Endometrial microvascular endothelial cells (primary cell): Measurements from ENCODE around the gene ZNF503. TPM values are rescaled to one million over a fixed set of nuclear protein-coding genes. Genes with fewer than 3 reads are reported as not detected.

ENCODE experiments used
- in situ Hi-C: cut with HindIII; loops from 2 replicates; pipeline ENCODE4 v1.10.0; 2017; ENCODE audit warnings: low sequenced_read_pairs, low pct_unique_long_range_greater_than_20kb; ENCODE audit errors: inconsistent ontology term
- total RNA-seq: library from RNA; depleted of rRNA; stranded (reverse); fragments of >200 nt; gene quantifications from one replicate; pipeline ENCODE4 v1.2.3, GENCODE V29; 2015; ENCODE audit errors: inconsistent ontology term

Gene ZNF503
- total RNA-seq, 1 donor from 2014 or later, result 4.9 TPM

DNA sequence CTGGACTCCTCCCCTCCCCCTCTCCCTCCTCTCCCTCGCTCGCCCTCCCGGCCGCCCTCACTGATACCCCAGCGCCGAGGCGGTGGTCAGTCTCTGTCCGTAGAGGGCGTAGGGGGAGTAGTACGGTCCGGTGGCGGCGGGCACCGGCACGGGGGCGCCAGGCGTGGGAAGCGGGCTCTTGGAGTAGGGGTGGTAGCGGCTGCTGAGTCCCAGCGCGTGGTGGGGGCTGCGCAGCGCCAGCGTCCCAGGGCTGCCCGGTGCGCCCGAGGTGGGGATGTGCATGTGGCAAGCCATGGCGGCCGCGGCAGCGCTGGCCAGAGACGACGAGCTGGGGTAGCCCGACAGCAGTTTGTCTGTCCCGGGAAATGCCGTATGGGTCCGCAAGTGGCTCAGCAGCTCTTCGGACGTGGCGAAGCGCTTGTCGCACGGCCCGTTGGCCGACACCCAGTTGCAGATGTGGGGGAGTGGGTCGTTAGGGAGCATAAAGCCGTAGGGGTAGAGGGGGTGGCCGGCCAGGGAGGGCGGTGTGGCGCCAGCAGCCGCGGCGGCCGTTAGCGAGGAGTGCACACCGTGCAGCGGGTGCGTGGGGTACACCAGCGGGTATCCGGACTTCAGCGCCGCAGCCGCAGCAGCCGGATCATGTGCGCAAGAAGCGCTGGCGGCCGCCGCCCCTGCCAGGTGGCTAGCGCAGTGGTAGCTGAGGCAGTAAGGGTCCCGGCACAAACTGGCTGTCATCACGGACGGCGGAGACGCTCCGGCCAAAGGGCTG lies 2.7 kb downstream of the ZNF503 start:
- in situ Hi-C loops, result no loop called here

DNA sequence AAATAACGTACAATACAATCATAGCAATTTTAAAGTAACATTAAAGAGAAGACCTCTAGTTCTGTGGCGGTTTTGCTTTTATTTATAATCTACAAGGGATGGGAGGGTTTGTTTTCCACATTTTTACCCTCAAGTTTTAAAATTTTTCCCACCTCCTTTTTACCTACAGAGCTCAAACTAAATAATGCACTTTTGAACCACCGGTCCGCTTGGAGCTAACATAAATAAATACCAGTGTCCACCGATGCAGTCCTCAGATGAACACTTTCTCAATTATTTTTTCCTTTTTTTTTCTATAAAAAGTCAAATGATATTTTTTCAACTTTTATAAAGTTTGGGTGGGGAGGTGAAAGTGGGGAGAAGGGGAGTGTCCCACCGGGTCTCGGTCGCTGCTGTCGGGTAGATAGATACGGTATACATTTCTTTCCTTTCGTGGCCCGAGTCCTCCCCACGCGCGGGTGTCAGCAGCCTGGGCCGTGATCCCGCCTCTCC lies 3.3 kb downstream of the ZNF503 start:
- in situ Hi-C loops, result no loop called here

DNA sequence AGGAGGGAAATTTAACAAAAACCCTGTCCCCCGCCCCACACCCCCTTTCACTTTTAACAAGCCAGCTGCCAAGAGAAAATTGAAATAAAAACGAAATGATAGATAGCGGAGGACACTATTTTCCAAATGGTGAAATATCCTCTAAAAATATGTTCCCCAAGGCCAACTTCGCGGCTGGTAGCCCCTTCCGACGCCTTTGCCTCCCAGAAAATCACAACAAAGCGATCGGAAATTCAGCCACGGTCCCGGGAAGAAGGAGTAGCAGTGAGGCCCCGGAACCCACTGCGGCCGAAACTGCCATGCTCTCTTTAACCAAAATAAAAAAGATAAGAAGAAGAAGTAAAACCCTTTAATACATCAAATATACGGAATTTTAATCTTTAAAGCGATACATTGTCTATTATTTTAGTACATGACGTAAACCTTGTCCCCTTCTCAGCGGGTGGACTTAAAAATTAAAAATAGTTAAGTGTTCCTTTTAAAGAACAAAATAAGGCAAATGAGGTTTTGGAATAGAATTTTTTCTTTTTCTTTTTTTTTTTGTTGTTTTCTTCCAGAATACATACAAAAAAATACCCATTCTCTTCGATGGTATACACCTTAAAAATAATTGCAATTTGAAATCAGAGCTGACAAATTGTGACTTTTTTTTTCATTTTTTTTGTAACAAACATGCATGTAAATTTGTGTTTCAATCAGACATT lies 3.9 kb downstream of the ZNF503 start:
- in situ Hi-C loops, result no loop called here

DNA sequence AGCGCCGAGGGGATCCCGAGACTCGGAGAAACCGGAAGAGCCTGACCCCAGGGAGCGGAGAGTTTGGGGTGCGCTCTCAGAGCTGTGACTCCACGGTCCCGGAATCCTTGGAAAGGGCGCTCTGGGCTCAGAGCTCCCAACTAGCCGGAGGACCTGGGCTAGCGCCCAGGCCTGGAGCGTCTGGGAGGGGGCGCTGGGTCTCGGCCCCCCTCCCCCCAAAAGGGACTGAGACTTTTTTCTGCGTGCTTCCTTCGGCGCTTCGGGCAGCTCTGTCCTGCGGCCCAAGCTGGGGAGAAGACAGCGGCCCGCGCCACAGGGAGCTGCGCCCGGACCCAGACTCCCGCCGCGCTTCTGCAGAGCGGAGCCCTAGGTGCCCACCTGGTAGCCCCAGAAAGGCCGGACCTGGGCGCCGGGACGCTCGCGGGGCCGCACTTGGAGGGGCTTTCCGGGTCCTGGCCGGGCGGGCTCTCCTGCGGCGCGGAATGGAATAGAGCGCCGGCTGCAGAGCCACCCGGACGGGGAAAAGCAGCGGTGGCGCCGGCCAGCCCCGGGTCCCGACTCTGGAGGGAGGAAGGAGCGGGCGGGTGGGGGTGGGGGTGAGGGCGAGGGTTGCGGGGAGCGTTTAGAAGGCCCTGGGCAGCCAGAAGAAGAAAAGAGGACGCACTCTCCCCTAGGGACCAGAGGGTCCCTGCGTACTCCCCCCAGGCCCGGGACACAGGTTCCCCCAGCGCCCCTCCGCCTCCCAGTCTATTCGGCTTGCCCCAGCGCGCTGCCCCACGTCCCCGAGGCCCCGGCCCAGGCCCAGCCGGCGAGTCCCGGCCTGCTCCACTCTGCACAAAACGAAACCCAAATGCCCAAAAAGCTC lies 4.7 kb downstream of the ZNF503 start:
- in situ Hi-C loops, result no loop called here

DNA sequence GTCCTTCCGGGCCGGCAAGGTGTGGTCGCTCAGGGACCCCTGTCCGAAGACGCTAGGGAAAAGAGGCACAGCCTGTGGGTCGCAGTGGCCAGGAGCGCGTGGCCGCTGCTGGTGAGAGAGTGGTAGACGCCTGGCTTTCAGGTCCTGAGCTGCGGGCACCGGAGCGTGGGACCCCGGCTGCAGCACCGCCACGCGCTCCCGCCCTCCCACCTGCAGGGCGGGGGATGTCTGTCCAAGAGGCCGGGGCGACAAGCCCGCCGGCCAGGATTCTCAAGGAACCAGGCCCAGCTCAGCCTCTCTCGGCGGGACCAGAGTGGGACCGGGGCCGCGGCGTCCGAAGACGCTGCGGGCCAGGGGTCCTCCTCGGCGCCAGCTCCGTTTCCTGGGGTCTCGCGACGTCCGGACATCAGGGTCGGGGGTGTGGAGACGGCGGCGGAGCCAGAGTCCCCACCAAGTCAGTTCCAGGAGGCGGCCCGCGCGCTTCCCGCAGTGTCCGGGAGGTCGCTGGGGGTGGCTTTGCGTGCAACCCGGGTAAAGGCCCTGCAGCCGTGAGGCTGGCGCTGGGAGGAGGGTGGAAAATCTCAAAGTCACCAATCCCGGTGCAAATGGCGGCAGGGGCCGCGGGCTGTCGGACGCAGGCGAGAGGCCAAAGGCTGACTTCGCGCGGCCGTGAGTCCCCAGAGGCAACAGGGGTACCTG lies 5.5 kb downstream of the ZNF503 start:
- in situ Hi-C loops, result no loop called here

DNA sequence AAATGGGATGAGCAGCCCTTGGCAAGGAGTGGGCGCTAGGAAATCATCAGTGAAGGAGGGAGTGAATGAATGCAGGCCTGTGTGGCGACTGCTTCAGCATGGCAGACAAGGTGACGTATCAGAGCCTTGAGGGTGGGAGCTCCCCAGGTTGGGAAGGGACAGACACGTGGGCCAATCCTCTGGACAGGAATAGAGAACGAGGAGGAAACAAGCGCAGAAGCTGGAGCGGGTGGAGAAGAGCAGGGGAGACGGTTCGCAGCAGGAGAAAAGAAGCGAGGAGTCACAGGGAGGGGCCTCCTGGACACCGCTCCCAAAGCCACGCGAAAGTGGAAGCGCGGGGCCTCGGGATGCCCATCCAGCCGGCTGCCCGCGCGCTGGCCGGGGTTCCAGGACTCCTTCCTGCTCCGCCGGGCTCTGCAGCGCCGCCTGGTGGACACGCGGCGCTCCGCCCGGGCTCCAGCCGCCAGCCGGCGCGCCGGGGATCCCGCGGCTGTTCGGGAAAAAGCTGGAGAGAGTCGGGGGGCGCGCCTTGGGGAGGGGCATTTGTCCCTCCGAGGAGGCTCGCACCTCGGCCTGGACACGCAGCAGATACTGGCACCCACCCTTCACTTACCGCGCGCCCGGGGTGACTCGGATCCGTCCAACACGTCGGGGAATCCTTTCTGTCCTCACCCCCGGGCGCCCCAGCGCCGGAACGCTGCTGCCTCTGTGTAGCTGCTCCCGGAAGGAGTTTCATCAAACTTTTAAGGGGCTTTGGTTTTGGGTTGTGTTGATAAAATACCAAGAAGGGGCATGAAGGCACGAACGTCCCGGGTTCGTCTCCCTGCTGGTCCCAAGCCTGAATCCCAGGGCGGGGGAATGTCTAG lies 6.3 kb downstream of the ZNF503 start:
- in situ Hi-C loops, result no loop called here

DNA sequence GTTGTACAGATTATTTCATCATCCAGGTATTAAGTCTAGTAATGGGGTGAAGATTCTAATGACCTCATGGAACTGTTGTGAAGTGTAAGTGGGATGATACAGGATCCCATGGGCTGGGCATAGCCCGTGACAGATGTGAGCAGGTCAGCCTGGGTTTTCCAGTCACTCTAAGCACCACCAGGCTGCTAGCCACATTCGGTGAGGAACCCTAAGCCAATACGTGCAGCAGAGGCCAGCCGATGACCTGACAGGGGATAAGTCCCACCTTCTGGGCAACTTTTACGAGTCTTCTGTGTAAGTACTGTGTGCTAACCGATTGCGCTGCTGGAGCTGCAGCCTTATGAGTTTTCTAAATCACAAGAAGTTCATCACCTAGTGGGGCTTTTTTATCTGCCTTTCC lies 7.3 kb downstream of the ZNF503 start:
- in situ Hi-C loops, result no loop called here

DNA sequence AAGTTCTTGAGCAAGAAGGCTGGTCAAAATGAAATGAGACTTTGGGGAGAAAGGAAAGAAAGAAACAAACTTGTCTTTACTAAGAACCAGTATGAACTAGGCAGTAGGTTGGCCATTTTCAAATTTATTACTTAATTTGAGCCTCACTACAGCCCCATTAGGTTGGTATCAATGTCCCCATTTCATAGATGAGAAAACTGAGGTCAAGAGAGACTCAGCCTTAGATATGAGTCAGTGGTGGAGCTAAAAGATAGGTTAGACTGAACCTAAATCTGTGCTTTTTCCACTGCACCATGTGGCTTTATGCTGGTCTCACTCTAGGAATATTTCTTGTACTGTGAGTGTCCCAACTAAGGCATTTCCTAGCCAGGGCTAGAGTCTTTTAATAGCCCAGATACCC lies 8.8 kb downstream of the ZNF503 start:
- in situ Hi-C loops, result no loop called here

DNA sequence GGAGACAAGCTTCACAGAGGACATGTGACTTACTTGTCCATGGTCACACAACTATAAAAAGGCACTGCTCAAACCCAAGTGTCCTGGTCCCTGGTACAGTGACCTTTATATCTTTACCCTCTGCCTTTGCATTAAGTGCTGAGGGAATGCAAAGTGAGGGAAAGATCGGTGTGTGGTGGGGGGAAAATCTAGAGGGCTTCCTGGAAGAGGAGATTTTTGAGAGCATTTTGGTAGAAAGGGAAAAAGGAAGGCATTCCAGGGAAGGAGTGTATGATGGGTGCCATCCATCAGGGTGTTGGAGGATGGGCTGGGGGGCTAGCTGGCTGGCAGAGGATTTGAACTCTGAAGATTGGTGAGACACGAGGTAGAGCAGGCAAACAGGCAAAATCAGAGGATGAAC lies 9.3 kb downstream of the ZNF503 start:
- in situ Hi-C loops, result no loop called here

DNA sequence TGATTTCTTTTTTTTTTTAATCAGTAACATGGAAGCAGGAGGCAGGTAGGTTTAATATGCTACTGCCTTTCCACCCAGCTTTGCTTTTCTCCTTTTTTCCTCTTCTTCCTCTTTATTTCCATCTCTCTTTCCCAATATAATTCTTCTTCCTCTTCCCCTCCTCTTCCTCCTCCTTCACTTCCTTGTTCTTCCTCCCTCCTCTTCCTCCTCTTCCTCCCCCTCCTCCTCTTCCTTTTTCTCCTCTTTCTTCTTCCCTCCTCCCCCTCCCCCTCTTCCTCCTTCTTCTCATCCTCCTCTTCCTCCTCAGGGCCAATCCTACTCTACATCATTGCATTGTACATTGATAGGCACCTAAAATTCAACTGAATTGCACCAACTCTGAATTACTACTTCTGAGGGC lies 11.4 kb downstream of the ZNF503 start:
- in situ Hi-C loops, result no loop called here

DNA sequence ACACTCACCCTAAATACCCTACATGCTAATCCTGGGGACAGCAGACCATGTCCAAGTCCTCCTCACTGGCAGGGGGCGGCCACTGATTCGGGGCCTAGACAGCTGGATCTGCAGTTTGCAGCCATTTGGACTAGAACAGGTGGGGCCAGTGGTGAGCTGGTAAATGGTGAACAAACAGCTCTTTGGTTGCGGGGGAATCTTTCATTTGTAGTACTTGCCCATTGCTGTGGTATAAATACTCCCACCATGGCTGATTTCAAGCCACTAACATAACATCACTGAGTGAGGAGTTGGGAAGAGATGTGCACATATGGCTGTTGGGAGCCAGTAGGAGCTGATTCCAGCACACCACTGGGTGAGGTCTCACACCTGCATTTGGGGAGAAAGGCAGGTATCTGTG lies 13.5 kb downstream of the ZNF503 start:
- in situ Hi-C loops, result no loop called here

DNA sequence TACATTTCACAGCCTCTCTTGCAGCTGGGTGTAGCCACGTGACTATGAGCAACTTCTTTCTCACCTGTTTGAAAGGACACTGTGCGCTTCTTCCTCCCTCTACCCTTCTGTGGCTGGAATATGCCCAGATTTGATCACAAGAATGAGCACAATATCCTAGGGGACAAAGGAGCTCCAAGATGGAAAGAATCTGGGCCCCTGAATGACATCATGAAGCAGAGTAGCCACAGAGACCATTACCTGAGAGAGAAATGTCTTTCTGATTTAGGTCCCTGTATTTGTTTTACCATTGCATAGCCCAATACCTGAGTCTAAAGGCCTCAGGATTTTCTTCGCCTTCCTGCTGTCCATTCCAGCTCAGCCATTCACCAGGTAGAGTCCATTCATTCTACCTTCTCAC lies 15.4 kb downstream of the ZNF503 start:
- in situ Hi-C loops, result no loop called here

DNA sequence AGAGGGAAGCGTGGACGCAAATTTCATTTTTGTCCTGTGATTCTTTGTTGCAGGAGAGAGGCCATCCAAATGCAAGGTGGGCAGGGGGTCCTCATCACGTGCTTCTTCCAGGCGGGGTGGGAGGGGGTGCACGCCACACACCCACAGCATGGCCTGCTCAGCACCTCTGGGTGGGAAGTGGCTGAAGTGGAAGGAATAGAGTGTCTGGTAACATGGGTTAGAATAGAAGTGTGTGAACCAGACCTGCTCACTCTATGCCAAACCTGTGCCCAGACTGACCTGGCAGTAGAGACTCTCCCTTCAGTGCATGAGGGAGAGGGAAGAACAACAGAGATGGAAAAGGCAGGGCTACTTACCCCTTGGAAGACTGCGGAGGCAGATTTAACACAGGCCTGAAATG lies 21.7 kb downstream of the ZNF503 start:
- in situ Hi-C loops, result no loop called here

DNA sequence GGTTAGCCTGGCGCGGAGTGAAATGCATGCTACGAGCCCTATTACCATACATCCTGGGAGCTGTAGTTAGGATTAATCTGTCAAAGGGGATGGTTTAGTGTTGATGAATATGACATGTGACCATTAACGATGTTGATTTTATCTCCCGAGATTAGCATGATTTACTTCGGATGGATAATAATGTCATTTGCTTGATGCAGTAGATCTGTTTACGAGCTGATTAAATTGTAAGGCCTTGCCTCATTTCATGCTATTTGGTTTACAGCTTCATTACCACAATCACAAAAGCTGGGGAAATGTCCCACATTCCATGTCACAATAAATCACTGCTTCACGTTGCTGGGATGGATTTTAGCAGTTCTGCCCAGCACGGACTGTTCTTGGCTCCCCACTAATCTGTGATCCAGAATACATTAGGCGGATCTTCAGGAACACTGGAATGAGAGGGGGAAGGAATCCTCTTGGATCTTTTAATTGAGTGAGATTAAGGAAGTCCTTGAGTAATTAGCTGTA lies 22.3 kb downstream of the ZNF503 start:
- in situ Hi-C loops, result no loop called here

DNA sequence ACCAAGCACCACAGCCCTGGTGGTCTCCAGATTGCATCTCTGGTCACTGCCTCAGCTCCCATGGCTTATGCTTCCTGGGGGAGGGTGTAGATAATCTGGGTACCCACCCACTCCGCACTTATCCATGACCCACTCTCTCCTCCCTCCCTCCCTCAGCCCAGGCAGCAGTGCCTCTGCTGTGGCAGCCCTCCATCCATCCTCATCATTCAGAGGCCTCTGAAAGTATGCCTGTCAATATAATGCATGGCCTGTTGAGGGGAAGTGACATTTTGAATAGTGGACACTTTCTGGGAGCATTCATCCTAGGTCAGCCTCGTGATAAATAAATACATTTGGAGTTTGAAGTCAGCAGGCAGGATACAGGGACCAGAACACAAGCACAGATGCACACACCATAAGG lies 23.2 kb downstream of the ZNF503 start:
- in situ Hi-C loops, result no loop called here

DNA sequence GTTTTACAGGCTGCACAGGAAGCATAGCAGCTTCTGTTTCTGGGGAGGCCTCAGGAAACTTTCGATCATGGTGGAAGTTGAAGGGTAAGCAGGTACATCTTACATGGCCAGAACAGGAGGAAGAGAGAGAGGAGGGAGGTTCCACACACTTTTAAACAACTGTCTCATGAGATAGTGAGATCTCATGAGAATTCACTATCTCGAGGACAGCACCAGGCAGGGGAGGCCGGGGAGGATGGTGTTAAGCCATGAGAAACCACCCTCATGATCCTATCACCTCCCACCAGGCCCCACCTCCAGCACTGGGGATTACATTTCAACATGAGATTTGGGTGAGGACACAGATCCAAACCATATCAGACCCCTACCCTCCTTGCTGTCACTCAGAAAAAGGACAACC lies 23.7 kb downstream of the ZNF503 start:
- in situ Hi-C loops, result no loop called here

DNA sequence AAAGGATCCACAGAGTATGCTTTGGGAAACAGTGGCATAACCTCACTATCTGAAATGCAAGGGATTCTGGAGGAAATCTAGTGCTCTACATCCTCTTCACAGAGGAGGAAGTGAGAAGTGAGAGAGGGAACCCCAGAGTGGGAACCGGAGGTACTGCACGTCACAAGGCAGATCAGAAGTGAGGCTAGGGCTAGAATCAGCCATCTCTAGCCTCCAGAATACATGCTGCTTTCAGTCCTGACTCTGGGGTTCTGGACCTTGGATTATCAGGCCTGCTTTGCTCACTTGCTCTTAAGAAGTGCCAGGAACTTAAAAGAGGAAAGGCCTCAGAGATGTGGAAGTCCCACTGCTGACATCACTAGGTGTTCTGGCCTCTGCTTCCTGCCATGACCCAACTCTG lies 25.7 kb downstream of the ZNF503 start:
- in situ Hi-C loops, result no loop called here

DNA sequence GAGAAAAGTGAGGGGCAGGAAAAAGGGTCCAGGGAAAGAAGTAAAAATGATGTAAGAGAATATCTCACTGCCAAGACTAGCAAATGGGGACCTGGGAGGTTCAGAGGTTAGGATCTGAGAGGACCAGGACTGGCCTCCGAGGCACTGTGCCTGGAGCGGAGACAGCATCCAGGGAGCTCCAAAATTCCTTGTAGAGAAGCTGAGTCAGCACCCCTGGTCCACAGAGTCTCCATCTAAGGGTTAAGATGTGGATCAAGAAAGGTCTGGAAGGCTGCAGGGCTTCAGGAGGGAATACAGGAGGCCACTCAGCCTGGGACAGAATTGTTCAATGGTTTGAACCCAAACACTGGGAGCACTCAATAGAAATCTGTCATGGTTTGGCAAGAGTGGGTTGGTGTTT lies 30.6 kb downstream of the ZNF503 start:
- in situ Hi-C loops, result no loop called here
